ENCODE measurements around the gene DDIAS.
"Not testable (repeated sequence)": the region's sequence is repeated elsewhere in the genome, so short reads cannot be mapped to it uniquely, and the experiment has no call there.

DDIAS gene

DNA sequence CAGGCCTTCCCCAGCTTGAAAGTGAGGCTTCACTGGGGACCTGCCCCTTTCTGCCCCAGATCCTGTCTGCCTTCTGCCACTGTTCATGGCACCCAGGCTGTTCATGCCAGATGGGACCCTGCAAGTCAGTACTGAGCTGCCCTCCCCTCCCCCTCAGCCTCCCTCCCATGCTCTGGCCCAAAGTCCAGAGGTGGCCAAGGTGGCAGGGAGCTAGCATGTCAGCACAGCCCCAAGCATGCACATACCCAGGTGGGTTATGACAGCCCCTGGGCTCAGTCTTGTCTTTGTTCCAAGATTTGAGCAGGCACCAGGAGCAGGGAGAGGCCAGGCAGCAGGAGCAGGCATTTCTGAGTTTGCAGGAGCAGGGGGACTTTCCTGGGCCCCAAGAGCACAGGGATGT is 44.1 kb downstream of the DDIAS start:
- H3K9me3 Mint-ChIP-seq: peaks cover 5% of the 10 kb centered on the region
- no peak overlapping the region for H3K27ac Mint-ChIP-seq
- no peak overlapping the region for H3K4me3 Mint-ChIP-seq
- H3K4me1 Mint-ChIP-seq (ENCODE audit: low read depth): no peaks in the 10 kb centered on the region
- intact Hi-C loops (cut with micrococcal nuclease): no loop called here
- H3K36me3 Mint-ChIP-seq (ENCODE audit: low read depth): no peaks in the 10 kb centered on the region
- H3K27me3 Mint-ChIP-seq: peaks cover 11% of the 10 kb centered on the region

DNA sequence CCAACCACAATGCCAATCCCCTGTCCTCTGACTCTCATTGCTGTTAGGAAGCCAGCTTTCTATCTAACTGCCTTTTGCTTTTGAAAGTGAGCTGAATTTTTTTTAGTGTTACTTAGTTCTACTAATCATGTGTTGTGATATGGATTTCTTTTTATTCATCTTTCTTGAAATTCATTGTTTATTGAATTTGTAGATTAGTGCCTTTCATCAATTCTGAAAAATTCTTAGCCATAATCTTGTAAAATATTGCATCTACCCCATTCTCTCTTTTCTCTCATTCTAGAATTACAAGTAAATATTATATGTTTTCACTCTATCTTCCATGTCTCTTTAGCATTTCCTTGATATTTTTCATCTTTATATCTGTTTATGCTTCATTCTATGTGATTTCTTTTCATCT is 47.8 kb downstream of the DDIAS start:
- H3K27ac Mint-ChIP-seq: no peak overlapping the region
- H3K36me3 Mint-ChIP-seq (ENCODE audit: low read depth): no peaks in the 10 kb centered on the region
- no peaks in the 10 kb centered on the region for H3K4me1 Mint-ChIP-seq (ENCODE audit: low read depth)
- H3K27me3 Mint-ChIP-seq: peaks cover 12% of the 10 kb centered on the region
- intact Hi-C loops (cut with micrococcal nuclease): no loop called here
- H3K4me3 Mint-ChIP-seq: no peak overlapping the region
- H3K9me3 Mint-ChIP-seq: peaks cover 8% of the 10 kb centered on the region

DNA sequence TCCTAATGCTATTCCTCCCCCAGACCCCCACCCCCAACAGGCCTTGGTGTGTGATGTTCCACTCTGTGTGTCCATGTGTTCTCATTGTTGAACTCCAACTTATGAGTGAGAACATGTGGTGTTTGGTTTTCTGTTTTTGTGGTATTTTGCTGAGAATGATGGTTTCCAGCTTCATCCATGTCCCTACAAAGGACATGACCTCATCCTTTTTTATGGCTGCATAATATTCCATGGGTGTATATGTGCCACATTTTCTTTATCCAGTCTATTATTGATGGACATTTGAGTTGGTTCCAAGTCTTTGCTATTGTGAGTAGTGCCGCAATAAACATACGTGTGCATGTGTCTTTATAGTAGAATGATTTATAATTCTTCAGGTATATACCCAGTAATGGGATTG is 49.0 kb downstream of the DDIAS start:
- peaks cover 19% of the 10 kb centered on the region for H3K9me3 Mint-ChIP-seq

DNA sequence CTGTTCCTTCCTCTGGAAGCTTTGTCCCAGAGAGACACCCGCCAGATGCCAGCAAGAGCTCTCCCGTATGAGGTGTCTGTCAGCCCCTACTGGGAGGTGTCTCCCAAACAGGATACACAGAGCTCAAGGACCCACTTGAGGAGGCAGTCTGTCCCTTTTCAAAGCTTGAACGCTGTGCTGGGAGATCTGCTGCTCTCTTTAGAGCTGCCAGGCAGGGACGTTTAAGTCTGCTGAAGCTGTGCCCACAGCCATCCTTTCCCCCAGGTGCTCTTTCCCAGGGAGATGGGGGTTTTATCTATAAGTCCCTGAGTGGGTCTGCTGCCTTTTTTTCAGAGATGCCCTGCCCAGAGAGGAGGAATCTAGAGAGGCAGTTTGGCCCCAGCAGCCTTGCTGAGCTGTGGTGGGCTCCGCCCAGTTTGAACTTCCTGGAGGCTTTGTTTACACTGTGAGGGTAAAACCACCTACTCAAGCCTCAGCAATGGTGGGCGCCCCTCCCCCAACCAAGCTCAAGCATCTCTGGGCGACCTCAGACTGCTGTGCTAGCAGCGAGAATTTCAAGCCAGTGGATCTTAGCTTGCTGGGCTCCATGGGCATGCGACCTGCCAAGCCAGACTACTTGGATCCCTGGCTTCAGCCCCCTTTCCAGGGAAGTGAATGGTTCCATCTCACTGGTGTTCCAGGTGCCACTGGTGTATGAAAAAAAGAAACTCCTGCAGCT is 54.4 kb downstream of the DDIAS start:
- H3K27ac Mint-ChIP-seq; H3K4me1 Mint-ChIP-seq (ENCODE audit: low read depth); intact Hi-C loops (cut with micrococcal nuclease); H3K36me3 Mint-ChIP-seq (ENCODE audit: low read depth); H3K4me3 Mint-ChIP-seq; H3K27me3 Mint-ChIP-seq: not testable (repeated sequence)
- H3K9me3 Mint-ChIP-seq: peaks cover 20% of the 10 kb centered on the region

More for the DNA sequence above, 49.0 kb downstream of the DDIAS start:
- H3K4me3 Mint-ChIP-seq; H3K4me1 Mint-ChIP-seq (ENCODE audit: low read depth); intact Hi-C loops (cut with micrococcal nuclease); H3K27ac Mint-ChIP-seq; H3K36me3 Mint-ChIP-seq (ENCODE audit: low read depth): not testable (repeated sequence)
- H3K27me3 Mint-ChIP-seq: peaks cover 14% of the 10 kb centered on the region

DNA sequence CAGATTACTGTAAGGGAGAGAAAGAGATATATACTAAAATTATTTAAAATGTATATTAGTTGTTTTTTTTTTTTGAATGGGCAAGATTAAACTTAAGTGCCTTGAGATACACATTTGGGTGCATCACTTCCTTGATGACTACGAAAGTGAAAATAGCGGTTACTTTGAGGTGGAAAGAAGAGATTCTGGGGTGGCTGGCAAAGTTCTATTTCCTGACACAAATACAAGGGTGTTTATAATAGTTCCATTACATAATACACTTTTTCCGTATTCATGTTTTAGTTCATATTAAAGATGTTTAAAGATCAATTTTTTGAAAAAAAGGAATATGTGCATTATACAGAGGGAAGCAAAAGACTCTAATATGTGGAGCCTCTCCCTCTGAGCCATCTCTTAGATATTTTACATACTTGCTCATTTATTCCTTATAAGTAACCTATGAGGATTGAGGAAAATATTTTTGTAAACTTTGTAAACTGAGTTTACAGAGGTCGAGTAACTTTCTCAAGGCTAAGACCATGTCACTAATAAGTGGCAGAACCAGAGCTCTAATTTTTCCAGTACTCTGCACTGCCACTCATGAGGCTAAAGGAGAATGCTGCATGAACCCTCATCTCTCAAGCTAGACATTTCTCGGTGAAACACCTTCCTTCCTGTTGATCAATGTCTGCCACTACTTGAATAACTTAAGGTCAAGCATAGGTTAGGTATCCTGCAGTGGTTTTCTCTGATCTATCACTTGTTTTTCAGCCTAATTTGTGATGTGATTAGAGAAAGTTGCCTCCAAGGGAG is 58.6 kb downstream of the DDIAS start:
- no peak overlapping the region for H3K4me3 Mint-ChIP-seq
- H3K27ac Mint-ChIP-seq: no peak overlapping the region
- H3K9me3 Mint-ChIP-seq: peaks cover 4% of the 10 kb centered on the region
- no peaks in the 10 kb centered on the region for H3K36me3 Mint-ChIP-seq (ENCODE audit: low read depth)
- no peaks in the 10 kb centered on the region for H3K27me3 Mint-ChIP-seq
- intact Hi-C loops (cut with micrococcal nuclease): no loop called here
- no peaks in the 10 kb centered on the region for H3K4me1 Mint-ChIP-seq (ENCODE audit: low read depth)

DNA sequence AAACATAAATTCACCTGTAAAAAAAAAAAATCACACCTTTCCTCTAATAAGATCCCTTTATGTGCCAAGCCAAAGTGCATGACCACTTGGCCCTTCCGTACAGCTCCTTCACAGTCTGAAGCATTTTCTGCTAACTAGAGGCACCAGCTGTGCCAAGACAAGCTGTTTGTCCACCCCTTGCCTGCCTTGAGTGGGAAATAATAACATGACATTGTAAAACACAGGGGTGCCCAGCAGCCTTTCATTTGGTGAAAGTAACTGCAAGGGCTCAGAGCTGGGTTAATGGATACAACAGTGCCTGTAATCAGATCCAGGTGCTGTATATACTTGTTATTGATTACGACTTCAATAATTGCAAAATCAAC is 59.2 kb downstream of the DDIAS start:
- intact Hi-C loops (cut with micrococcal nuclease): no loop called here

DNA sequence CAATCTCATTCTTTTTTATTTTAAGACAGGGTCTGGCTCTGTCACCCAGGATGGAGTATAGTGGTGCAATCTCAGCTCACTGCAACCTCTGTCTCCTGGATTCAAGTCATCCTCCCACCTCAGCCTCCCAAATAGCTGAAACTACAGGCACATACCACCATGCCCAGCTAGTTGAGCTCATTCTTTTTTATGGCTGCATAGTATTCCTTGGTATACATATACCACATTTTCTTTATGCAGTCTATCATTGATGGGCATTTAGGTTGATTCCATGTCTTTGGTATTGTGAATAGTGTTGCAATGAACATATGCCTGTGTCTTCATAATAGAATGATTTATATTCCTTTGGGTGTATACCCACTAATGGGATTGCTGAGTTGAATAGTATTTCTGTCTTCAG is 60.5 kb downstream of the DDIAS start:
- H3K27me3 Mint-ChIP-seq; intact Hi-C loops (cut with micrococcal nuclease); H3K4me1 Mint-ChIP-seq (ENCODE audit: low read depth); H3K27ac Mint-ChIP-seq; H3K9me3 Mint-ChIP-seq; H3K36me3 Mint-ChIP-seq (ENCODE audit: low read depth); H3K4me3 Mint-ChIP-seq: not testable (repeated sequence)

More for the DNA sequence above, 59.2 kb downstream of the DDIAS start:
- no peaks in the 10 kb centered on the region for H3K27me3 Mint-ChIP-seq
- no peak overlapping the region for H3K4me3 Mint-ChIP-seq
- H3K27ac Mint-ChIP-seq: no peak overlapping the region
- no peaks in the 10 kb centered on the region for H3K9me3 Mint-ChIP-seq
- no peaks in the 10 kb centered on the region for H3K4me1 Mint-ChIP-seq (ENCODE audit: low read depth)
- H3K36me3 Mint-ChIP-seq (ENCODE audit: low read depth): no peaks in the 10 kb centered on the region

DNA sequence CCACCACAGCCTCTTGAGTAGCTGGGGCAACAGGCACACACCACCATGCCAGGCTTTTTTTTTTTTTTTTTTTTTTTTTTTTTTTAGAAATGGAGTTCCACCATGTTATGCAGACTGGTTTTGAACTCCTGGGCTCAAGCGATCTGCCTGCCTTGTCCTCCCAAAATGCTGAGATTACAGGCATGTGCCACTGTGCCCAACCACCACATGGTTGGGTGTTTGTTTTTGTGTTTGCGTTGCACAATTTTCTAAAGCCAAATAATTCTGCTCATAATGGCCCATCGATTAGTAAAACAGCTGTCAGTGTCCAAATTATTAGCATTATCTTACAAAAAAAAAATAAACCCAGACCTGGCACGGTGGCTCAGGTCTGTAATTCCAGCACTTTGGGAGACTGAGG is 65.8 kb downstream of the DDIAS start:
- H3K9me3 Mint-ChIP-seq: no peaks in the 10 kb centered on the region
- intact Hi-C loops (cut with micrococcal nuclease): no loop called here

DNA sequence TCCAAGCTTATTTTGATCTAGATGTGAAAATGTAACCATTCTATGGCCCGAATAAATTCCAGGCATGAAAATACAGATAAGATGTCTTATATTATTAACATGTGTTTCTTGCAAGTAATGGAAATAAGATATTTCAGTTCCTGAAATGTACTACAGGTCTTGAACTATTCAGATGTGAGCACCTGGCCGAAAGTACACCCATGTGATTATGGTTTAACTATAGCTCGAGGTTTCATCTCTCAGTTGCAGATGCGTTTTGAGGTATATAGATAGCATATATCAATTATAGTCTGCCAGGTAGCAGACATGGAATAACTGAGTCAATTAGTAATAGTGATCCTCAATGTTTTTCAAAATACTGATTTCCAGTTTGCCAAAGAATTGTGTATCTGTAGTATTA is 68.3 kb downstream of the DDIAS start:
- Mint-ChIP-seq H3K27me3 (peaks cover 2% of the 10 kb centered on the region), H3K9me3 (no peaks in the 10 kb centered on the region), H3K27ac (no peak overlapping the region), H3K4me3 (no peak overlapping the region), H3K36me3 (ENCODE audit: low read depth) (no peaks in the 10 kb centered on the region), H3K4me1 (ENCODE audit: low read depth) (no peaks in the 10 kb centered on the region)
- intact Hi-C loops (cut with micrococcal nuclease): no loop called here

More for the DNA sequence above, 65.8 kb downstream of the DDIAS start:
- Mint-ChIP-seq H3K4me3 (no peak overlapping the region), H3K4me1 (ENCODE audit: low read depth) (no peaks in the 10 kb centered on the region), H3K27ac (no peak overlapping the region), H3K27me3 (no peaks in the 10 kb centered on the region), H3K36me3 (ENCODE audit: low read depth) (no peaks in the 10 kb centered on the region)

DNA sequence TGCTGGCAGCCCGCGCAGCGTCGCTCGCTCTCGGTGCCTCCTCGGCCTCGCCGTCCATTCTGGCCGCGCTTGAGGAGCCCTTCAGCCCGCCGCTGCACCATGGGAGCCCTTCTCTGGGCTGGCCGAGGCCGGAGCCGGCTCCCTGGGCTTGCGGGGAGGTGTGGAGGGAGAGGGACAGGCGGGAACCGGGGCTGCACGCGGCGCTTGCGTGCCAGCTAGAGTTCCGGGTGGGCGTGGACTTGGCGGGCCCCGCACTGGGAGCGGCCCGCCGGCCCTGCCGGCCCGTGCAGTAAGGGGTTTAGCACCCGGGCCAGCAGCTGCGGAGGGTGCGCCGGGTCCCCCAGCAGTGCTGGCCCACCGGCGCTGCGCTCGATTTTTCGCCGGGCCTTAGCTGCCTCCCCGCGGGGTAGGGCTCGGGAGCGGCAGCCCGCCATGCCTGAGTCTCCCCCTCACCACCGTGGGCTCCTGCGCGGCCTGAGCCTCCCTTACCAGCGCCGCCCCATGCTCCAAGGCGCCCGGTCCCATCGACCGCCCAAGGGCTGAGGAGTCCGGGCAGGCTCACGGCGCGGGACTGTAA is 69.1 kb downstream of the DDIAS start:
- intact Hi-C loops (cut with micrococcal nuclease); H3K9me3 Mint-ChIP-seq; H3K27ac Mint-ChIP-seq; H3K4me1 Mint-ChIP-seq (ENCODE audit: low read depth); H3K4me3 Mint-ChIP-seq; H3K27me3 Mint-ChIP-seq; H3K36me3 Mint-ChIP-seq (ENCODE audit: low read depth): not testable (repeated sequence)

DNA sequence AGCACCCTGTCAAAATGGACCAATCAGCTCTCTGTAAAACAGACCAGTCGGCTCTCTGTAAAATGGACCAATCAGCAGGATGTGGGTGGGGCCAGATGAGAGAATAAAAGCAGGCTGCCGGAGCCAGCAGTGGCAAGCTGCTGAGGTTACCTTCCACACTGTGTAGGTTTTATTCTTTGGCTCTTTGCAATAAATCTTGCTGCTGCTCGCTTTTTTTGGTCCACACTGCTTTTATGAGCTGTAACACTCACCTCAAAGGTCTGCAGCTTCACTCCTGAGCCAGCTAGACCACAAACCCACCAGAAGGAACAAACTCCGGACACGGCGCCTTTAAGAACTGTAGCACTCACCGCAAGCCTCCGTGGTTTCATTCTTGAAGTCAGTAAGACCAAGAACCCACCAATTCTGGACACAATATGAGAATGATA is 70.0 kb downstream of the DDIAS start:
- intact Hi-C loops (cut with micrococcal nuclease); H3K27me3 Mint-ChIP-seq; H3K4me1 Mint-ChIP-seq (ENCODE audit: low read depth); H3K9me3 Mint-ChIP-seq; H3K27ac Mint-ChIP-seq; H3K36me3 Mint-ChIP-seq (ENCODE audit: low read depth): not testable (repeated sequence)
- H3K4me3 Mint-ChIP-seq: peak overlapping the region; percentile 23

DNA sequence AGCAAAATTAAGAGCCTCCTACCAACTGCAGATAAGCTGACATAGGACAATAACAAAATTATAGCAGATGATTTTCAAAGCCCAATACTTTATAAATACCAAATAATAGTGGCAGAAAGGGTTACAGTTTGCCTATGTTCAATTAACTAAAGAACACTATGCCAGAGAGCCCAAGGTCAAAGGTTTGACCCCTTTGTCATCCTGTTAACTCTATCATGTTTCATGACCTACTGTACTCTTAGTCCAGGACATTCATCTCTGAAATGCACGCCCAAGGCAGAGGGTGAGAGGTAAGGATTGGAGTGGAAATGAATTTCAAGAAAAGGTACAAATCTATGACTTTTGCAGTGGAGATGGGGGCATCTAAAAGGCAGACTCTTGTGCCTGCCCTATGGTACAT is 70.6 kb downstream of the DDIAS start:
- H3K27me3 Mint-ChIP-seq: peaks cover 2% of the 10 kb centered on the region
- intact Hi-C loops (cut with micrococcal nuclease): no loop called here
- no peaks in the 10 kb centered on the region for H3K4me1 Mint-ChIP-seq (ENCODE audit: low read depth)
- no peak overlapping the region for H3K4me3 Mint-ChIP-seq
- H3K27ac Mint-ChIP-seq: no peak overlapping the region
- H3K9me3 Mint-ChIP-seq: no peaks in the 10 kb centered on the region
- H3K36me3 Mint-ChIP-seq (ENCODE audit: low read depth): no peaks in the 10 kb centered on the region

DNA sequence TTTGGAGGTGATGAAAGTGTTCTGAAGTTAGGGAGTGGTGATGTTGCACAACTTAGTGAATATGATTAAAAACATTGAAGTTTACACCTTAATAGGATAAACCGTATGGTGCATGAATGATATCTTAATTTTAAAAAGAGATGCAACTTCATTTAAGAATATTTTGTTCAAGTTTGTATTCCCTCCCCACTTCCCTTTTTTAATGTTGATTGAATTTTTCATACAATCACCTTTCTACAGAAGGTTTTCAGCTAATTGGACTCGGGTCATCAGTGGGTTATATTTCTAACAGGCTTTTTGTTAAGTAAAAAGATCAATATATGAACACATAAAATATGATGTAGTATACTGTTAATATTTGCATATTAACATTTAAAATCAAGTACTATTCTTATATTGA is 72.6 kb downstream of the DDIAS start:
- H3K4me1 Mint-ChIP-seq (ENCODE audit: low read depth): no peaks in the 10 kb centered on the region

DNA sequence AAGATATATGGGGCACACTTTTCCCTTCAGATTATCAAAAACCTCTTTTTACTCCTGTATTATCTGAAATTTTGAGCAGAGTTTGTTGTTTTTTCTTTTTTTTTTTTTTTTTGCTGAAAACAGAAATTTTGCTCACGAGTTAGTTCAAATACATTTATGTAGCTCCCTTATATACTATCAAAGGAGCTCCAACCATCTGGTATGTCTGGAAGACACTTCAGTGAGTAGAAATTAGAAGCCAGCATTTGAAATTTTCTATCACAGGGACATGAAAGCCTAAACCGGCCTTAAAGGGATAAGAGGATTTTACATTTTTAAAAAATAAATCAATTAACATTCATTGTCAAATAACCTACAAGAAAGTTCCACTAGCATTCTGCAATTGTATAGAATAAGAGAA is 73.3 kb downstream of the DDIAS start:
- no peak overlapping the region for H3K27ac Mint-ChIP-seq
- peaks cover 2% of the 10 kb centered on the region for H3K27me3 Mint-ChIP-seq
- peaks cover 10% of the 10 kb centered on the region for H3K36me3 Mint-ChIP-seq (ENCODE audit: low read depth)
- no peaks in the 10 kb centered on the region for H3K4me1 Mint-ChIP-seq (ENCODE audit: low read depth)
- H3K4me3 Mint-ChIP-seq: no peak overlapping the region
- intact Hi-C loops (cut with micrococcal nuclease): no loop called here
- no peaks in the 10 kb centered on the region for H3K9me3 Mint-ChIP-seq

More for the DNA sequence above, 72.6 kb downstream of the DDIAS start:
- H3K27ac Mint-ChIP-seq: no peak overlapping the region
- H3K9me3 Mint-ChIP-seq: no peaks in the 10 kb centered on the region
- intact Hi-C loops (cut with micrococcal nuclease): no loop called here
- peaks cover 2% of the 10 kb centered on the region for H3K27me3 Mint-ChIP-seq
- peaks cover 10% of the 10 kb centered on the region for H3K36me3 Mint-ChIP-seq (ENCODE audit: low read depth)
- H3K4me3 Mint-ChIP-seq: no peak overlapping the region
